ENCODE data around the gene EXOC4. TPM values are rescaled to one million over a fixed set of nuclear protein-coding genes. Genes with fewer than 3 reads are reported as not detected.

The EXOC4 gene
- total RNA-seq, 1 experiment from 2014 or later: 75.8 TPM

DNA sequence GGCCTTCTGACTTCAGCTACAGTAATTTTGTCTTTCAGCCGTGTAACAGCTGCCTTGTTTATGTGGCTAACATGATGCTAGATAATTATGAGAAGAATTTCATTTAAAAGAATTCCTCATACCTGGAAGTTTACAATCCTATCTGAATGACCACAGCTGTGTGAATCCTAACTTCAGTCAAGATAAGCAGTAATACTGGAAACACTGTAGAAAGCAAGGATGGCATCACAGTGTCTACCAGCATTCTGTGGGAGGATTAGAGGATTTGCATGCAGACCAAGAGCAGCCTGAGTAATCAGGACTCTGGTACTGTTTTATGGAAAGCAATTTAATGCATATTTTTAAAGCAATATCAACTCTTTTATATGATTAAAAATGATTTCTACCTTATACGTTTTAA is 282.4 kb downstream of the EXOC4 start:
- no peaks in the 10 kb centered on the region for H3K4me1 ChIP-seq (ENCODE audit: insufficient read depth, low read length)
- no peak overlapping the region for H3K4ac ChIP-seq (ENCODE audit: low read depth, low read length)
- no peak overlapping the region for H4K91ac ChIP-seq (ENCODE audit: insufficient read length, low read depth, low read length)
- no peaks in the 10 kb centered on the region for H4K20me1 ChIP-seq (ENCODE audit: control insufficient read depth, insufficient read depth, insufficient read length)
- no peak overlapping the region for H2BK15ac ChIP-seq (ENCODE audit: low read depth, low read length)
- no peak overlapping the region for H4K5ac ChIP-seq (ENCODE audit: insufficient read length, low read depth, low read length)
- no peak overlapping the region for H3K27ac ChIP-seq (ENCODE audit: insufficient read length, low read depth, low read length)
- H2AK5ac ChIP-seq (ENCODE audit: insufficient read length, low read length): no peak overlapping the region
- no peaks in the 10 kb centered on the region for H3K9me3 Mint-ChIP-seq
- no peak for DNase-seq
- H3K4me2 ChIP-seq (ENCODE audit: insufficient read depth, insufficient read length, low read length): no peak overlapping the region
- H2BK12ac ChIP-seq (ENCODE audit: insufficient read length, low read depth, low read length): no peak overlapping the region
- no peak overlapping the region for H3K9ac ChIP-seq (ENCODE audit: extremely low read depth, insufficient read length, low read length)
- no peak overlapping the region for H3T11ph ChIP-seq (ENCODE audit: low read length)
- no peak overlapping the region for H2AFZ ChIP-seq (ENCODE audit: low read length)
- no peak overlapping the region for H3K27ac Mint-ChIP-seq
- H3K18ac ChIP-seq (ENCODE audit: insufficient read length, low read depth, low read length): no peak overlapping the region
- H3K9me3 ChIP-seq (ENCODE audit: control insufficient read depth, low read depth, low read length): no peaks in the 10 kb centered on the region
- H3K79me2 ChIP-seq (ENCODE audit: insufficient read depth, low read length): no peaks in the 10 kb centered on the region
- H3K23me2 ChIP-seq (ENCODE audit: insufficient read length, low read depth, low read length, poor library complexity, severe bottlenecking): no peaks in the 10 kb centered on the region
- H2BK5ac ChIP-seq (ENCODE audit: insufficient read length, low read length): no peak overlapping the region
- no peaks in the 10 kb centered on the region for H3K27me3 Mint-ChIP-seq (ENCODE audit: low read depth)
- TF ChIP-seq, protein P1, sequence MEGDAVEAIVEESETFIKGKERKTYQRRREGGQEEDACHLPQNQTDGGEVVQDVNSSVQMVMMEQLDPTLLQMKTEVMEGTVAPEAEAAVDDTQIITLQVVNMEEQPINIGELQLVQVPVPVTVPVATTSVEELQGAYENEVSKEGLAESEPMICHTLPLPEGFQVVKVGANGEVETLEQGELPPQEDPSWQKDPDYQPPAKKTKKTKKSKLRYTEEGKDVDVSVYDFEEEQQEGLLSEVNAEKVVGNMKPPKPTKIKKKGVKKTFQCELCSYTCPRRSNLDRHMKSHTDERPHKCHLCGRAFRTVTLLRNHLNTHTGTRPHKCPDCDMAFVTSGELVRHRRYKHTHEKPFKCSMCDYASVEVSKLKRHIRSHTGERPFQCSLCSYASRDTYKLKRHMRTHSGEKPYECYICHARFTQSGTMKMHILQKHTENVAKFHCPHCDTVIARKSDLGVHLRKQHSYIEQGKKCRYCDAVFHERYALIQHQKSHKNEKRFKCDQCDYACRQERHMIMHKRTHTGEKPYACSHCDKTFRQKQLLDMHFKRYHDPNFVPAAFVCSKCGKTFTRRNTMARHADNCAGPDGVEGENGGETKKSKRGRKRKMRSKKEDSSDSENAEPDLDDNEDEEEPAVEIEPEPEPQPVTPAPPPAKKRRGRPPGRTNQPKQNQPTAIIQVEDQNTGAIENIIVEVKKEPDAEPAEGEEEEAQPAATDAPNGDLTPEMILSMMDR (conservative IDR thresholded peaks at IDR 0.05): no peak
- H3K4me3 Mint-ChIP-seq: no peak overlapping the region
- no peaks in the 10 kb centered on the region for H3K79me1 ChIP-seq (ENCODE audit: insufficient read depth, low read depth, low read length, poor library complexity, severe bottlenecking)
- peaks cover 20 to 25% of the 10 kb centered on the region in 2 experiments for H3K4me1 Mint-ChIP-seq
- no peak overlapping the region for H3K23ac ChIP-seq (ENCODE audit: insufficient read length, low read depth, low read length)
- peaks cover 0 to 2% (median 0%) of the 10 kb centered on the region in 3 experiments; a peak in 1 of 7 replicates for H3K36me3 Mint-ChIP-seq (ENCODE audit: insufficient read depth in 1 of 3, low read depth in 3 of 3)
- WGBS (ENCODE audit: extremely low coverage, insufficient read length, low lambda C conversion rate): no CpG with 5 or more reads among the region's 2 CpGs
- no peak overlapping the region for H3K14ac ChIP-seq (ENCODE audit: insufficient read depth, low read length)
- H3K27me3 ChIP-seq (ENCODE audit: insufficient read depth, low read length): no peaks in the 10 kb centered on the region
- no peak overlapping the region for H3K56ac ChIP-seq (ENCODE audit: insufficient read length, low read depth, low read length)
- H2BK20ac ChIP-seq (ENCODE audit: low read depth, low read length, poor library complexity, severe bottlenecking): no peak overlapping the region
- H2BK120ac ChIP-seq (ENCODE audit: low read depth, low read length, poor library complexity, severe bottlenecking): no peak overlapping the region
- H4K8ac ChIP-seq (replicated peaks; ENCODE audit: insufficient read length, low read depth, low read length): no peak overlapping the region
